Measurements from ENCODE around the gene B4GALNT3.

DNA sequence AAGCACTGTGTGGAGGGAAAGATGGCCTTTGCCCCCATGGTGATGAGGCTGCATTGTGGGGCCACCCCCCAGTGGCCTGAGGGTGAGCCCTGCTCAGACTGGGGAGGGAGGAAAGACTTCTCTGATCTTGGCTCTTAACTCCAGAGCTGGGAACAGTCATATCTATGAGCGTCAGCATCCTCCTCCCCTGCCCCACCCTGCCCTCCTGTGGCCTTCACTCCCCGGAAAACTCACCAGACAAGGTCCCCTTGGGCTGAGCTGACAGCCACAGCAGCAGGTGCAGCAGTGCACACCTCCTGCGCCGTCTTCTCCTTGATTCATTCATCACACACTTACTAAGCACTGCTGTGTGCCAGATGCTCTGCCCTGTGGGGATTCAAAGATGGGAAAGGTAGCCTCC, 98.8 kb downstream of the B4GALNT3 start:
- TF ChIP-seq POLR2AphosphoS5 (IDR thresholded peaks at IDR 0.05) (no peak), POLR2A (IDR thresholded peaks at IDR 0.05; ENCODE audit: low read depth) (no peak)
- TF ChIP-seq, protein P1, sequence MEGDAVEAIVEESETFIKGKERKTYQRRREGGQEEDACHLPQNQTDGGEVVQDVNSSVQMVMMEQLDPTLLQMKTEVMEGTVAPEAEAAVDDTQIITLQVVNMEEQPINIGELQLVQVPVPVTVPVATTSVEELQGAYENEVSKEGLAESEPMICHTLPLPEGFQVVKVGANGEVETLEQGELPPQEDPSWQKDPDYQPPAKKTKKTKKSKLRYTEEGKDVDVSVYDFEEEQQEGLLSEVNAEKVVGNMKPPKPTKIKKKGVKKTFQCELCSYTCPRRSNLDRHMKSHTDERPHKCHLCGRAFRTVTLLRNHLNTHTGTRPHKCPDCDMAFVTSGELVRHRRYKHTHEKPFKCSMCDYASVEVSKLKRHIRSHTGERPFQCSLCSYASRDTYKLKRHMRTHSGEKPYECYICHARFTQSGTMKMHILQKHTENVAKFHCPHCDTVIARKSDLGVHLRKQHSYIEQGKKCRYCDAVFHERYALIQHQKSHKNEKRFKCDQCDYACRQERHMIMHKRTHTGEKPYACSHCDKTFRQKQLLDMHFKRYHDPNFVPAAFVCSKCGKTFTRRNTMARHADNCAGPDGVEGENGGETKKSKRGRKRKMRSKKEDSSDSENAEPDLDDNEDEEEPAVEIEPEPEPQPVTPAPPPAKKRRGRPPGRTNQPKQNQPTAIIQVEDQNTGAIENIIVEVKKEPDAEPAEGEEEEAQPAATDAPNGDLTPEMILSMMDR (IDR thresholded peaks at IDR 0.05): no peak
